SK-N-MC (cell line): ENCODE measurements around the gene RPUSD1.

ENCODE experiments used
- EZH2 ChIP-seq: fragments of 200-600 bp; sonication (generic); IDR thresholded peaks from one replicate; pipeline ENCODE4 v1.6.1; 2017; ENCODE audit warnings: antibody characterized with exemption
- FOXP2 ChIP-seq: optimal IDR thresholded peaks from 2 replicates; pipeline ENCODE3; 2011; ENCODE audit warnings: mild to moderate bottlenecking, moderate library complexity; ENCODE audit not compliant: insufficient read depth; ENCODE audit errors: extremely low read length, control extremely low read depth
- POLR2AphosphoS5 ChIP-seq: IDR thresholded peaks from 2 replicates; pipeline ENCODE4 v1.6.1; 2012; ENCODE audit warnings: mild to moderate bottlenecking, low read depth, low read length, borderline replicate concordance

DNA sequence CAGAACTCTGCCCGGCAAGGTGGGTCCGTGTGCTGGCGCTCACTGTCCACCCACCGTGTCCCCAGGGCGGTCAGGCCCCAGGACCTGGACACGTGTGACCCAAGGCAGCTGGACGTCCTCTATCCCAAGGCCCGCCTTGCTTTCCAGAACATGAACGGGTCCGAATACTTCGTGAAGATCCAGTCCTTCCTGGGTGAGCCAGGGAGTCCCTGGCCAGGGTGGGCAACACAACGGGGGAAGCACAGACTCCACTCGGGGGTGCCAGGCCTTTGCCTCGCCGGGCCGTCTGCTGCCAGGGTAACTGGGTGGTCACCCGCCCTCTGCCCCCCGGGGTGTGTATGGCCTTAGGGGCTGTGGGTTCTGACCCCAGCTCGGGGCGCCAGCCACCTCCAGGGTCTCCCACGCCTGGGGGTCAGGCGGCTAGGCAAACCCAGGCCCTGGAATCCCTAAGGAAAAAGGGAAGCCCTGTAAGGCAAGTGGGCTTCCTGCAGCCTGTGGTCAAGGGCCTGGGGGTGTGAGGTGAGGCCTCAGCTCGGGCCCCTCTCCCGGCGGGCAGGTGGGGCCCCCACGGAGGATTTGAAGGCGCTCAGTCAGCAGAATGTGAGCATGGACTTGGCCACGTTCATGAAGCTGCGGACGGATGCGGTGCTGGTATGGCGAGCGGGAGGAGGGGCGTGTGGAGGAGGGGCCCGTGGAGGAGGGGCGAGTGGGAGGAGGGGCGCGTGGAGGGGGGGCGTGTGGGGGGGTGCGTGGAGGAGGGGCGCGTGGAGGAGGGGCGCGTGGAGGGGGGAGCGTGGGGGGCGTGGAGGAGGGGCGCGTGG lies 21.2 kb downstream of the RPUSD1 start:
- TF ChIP-seq POLR2AphosphoS5 (no peak), EZH2 (no peak), FOXP2 (no peak)
